ENCODE data around the gene HOGA1.
"Not testable (repeated sequence)": the region's sequence is repeated elsewhere in the genome, so short reads cannot be mapped to it uniquely, and the experiment has no call there.

The HOGA1 gene

DNA sequence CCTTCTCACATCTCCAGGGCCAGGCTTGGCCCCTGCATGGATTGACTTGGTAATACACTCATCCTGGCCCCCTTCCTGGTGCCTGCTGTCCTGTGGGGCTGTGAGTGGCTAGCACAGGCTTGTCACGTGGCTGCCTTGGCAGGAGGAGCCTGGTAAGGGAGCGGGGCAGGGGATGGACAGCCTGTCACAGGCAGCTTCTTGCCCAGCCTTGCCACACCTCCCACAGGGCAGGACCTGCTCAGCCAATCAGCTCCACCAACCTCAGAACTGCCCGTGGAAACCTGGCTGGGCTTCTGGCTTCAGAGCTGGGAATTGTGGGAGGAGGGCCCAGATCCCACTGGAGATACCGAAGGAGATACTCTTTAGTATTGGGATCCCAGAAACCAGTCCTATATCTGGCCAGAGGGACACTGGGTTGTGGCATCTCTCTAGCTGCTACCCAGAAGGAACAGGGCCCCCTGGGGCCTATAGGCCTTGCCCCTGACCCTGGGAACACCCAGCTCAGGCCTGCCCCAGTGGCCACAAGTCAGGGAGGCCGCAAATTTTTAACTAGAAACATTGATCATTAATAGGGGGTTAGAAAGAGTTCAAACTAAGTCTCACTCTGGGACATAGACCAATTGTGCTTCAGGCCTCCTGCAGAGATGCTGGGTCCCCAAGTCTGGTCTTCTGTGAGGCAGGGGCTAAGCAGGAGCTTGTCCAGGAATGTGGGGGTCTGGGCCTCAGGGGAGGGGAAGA is at the start of gene HOGA1:
HOGA1 (plus strand) TSS at position 330 of the 738 bp plus-strand sequence; CDS start at position 645, 315 bp downstream.
- no peak for DNase-seq

DNA sequence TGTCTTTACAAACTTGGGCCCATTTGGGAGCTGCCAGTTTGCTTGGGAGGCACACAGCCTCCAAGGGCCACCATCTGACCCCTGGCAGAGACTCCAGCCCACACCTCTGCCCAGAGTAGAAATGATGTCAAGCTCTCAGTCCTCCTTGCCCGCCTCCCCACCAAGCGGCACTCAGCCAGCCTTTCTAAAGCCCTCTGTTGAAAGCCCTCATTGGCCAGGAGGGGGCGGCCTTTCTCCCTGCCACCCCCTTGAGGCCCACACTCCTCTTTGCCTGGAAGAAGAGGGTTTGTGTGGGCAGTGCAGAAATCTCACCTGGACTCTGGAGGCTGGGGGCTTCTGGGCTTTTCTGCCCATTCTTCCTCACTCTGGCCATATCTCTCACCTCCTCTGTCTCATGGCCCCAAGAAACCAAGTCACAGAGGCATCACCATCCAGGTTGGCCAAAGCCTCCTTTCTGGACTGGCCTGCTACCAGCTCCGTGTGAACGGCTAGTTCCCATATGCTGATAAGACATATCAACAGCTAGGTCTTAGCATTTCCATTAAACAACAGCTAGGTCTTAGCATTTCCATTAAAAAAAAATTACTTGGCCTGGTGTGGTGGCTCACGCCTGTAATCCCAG is 49.3 kb upstream of the HOGA1 start:
- DNase-seq, result no peak

DNA sequence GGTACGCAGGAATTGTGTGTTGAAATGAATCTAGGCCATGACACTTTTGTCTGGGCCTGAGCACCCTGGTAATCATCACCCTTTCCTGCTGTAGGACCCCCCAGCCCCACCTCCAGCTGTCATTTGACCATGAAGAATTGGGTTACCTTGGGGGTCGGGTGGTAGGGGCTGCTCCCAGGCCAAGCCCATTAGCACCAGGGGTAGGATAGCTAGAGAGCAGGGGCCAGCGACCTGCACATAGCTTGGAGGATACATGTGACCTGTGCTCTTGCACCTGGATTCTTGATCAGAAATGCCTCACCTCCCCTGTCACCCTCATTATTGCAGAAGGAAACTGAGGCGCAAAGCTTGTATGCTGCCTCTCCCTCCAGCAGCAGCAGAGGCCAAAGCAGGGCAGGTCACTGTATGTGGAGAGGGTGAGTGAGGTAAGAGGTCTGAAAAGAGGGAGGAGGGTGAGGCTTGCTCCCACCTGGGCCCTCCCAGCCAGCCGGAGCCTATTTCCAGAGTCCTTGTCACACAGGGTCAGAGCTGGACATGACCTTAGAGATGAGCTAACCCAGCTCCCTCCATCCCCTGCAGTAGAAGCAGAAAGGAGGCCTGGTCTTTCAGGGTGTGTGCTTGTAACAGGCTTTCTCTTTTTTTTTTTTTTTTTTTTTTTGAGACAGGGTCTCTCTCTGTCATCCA is 46.9 kb upstream of the HOGA1 start:
- DNase-seq, result no peak

DNA sequence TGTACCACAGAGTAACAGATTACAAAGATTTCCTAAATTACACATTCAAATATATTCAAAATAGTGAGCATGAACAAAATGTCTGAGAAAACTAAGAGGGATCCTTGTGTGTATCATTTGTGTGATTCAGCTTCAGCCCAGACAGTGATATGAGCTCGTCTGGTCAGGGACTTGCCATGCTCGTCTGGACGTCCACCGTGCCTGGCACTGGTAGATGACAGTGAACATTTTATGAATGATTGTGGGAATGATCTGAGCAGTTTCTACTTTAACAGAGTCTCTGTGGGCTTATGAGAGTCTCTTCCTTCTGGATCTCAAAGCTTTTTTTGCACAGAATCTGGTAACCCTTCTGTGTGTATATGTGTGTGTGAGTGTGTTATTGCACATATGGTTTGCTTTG is 45.8 kb upstream of the HOGA1 start:
- no peak for DNase-seq

DNA sequence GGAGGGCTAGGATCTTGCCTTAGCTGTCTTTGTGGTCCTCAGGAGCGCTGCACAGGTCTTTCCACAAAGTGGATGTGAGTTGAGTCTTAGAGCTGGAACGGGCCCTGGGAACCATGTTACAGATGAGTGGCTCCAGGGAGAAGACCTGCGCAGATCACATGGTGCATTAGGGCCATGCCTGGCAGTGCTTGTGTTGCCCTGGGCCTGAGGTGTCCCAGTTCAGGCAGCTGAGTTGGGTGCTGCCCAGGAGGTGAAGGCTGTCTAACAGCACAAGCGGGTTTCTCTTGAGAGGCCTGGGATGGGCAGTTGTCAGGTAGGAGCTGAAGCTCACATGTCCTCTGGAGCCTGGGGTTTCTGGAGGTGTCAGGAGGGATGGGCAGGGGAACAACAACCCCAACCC is 45.4 kb upstream of the HOGA1 start:
- DNase-seq, result no peak

DNA sequence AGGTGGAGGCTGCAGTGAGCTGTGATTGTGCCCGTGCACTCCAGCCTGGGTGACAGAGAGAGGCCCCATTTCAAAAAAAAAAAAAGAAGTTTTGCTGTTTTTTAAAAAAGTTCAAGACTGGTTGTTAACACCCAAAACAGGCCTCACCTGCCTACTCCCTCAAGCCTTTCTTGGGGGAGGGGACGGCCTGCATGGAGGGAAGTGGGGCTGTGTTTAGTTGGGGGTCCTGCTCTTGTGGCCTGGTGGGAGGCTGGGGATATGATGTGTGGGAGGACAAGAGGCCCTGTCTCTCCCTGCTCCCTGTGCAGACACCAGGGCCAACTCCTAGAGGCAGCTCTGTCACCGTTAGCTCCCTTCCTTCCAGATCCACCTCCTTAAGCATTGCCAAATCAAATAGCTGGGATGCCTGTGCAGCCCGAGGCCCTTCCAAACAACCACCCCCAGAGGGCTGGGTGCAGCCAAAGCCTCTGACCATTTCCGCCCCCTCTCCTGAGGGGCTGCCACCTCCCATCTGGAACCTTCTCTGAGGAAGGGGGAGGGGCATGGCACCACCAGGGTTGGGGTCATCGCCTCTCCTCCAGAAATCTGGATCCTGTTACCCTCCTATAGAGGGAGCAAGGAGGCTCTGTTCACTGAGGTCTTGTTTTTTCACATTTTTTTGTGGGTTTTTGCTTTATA is 44.5 kb upstream of the HOGA1 start:
- no peak for DNase-seq

DNA sequence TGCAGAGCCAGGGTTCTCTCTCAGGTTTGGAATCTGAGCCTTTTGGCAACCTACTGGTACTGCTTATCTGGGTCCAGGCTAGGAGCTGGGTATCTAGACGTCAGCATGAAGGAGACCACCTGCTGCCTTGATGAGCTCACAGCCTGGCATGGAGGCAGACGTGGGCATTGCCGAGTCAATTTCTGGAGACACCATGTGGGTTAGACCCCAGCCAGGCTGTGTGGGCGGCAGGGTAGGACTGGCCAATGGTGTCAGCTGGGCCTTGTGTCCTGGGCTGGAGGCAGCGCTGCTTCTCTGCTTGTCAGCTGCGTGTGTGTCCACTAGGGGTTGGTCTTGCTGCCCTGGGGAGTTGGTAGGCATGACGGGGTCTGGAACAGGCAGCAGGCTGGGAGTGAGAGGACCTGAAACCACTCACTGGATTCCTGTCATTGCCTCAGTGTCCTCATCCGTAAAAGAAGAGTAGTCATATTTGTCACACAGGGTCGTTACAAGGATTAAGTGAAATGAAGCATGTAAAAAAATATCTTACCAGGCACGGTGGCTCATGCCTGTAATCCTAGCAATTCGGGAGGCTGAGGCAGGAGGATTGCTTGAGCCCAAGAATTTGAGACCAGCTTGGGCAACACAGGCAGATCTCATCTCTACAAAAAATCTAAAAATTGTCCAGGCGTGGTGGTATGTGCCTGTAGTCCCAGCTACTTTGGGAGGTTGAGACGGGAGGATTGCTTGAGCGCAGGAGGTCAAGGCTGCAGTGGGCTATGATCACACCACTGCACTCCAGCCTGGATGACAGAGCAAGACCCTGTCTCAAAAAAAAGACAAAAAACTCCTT is 43.3 kb upstream of the HOGA1 start:
- no peak for DNase-seq

DNA sequence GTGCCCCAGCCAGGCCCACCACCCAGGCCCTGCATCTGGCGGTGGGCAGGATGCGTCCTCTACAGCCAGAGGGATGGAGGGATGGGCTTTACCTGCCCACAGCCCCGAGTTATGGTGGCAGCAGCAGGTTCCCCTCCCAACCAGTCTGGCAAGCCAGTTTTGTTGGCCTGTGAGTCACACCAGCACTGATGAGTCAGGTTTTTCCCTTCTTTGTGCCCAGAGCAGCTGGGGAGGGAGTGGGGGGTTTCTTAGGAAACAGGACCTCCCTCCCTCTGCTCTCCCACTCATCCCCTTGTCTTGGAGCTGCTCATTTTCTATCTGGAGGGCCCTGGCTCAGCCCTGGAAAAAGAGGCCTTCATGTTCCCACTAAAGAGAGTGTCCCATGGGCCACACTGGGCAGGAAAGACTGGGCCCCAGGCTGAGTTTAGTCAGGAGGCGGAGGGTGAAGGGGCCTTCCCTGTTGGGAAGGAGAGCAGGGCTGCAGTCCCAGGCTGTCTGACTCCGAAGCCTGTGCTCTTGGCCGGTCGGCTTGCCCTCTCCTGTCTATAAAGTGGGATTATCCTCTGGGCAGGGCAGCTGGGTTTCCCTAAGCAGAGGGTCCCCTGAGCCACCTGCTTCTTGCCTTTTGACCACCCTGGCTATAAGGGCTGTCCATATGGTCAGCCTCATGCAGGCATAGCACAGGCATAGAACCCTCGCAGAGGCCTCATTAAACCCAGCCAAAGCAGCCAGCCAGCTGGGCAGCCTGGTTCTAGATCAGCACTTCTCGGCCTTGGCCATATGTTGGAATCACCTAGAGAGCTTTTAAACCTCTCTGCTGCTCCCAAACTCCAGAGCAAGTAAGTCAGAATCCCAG is 41.8 kb upstream of the HOGA1 start:
- DNase-seq, result peak; percentile 31

DNA sequence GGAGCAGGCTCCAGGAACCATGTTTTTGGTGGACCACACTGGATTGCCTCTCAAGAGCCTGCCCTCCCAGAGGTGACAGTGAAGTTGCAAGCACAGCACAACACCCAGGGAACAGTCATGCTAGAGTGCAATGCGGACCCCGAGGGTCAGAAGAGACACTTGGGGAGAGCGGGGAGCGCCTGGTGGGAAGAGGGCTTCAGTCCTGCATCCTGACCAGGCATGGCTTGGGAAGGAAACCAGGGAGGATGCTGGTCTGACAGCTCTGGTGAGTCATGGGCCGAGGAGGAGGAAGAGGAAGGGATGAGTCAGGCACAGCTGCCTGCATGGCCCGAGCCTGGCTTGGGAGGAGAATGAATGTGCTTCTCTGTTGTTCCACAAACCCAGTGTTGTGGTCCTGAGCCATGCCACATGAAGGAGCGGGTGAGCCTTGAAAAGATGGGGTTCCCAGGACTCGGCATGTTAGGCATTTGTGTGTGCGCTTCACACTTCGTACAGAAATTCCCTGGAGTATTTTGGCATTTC is 41.1 kb upstream of the HOGA1 start:
- peak; percentile 41 for DNase-seq

DNA sequence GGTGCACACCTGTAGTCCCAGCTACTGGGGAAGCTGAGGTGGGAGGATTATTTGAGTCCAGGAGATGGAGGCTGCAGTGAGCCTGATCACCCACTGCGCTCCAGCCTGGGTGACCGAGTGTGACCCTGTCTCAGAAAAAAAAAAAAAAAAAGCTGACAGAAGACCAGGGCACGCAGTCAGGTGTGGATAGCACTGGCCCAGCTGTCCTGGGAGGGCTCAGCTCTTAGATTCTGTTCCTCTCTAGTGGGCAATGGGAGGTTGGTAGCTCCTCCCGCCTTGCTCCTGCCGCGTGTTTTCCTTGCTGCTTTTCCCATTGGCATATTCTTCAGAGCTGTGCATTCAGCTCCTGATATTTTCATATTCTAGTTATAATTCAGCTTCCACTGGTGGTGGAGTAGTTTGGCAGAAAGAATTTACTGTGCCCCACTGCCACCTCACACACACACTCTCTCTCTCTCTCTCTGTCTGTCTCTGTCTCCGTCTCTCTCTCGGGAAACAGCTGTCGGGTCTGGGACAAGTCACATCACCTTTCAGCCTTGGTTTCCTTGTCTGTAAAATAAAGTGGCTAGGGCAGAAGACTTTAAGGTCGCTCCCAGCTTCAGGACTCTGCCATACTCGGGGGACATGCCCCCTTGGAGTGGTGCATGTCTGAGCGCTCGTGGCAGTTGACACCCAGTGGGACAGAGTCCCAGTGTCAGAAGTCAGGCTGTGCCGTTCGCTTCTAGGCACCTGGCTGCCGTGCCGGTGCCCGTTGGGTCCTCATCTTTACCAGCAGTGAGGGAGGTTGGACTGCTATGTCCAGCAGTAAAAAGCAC is 37.5 kb upstream of the HOGA1 start:
- DNase-seq, result no peak

DNA sequence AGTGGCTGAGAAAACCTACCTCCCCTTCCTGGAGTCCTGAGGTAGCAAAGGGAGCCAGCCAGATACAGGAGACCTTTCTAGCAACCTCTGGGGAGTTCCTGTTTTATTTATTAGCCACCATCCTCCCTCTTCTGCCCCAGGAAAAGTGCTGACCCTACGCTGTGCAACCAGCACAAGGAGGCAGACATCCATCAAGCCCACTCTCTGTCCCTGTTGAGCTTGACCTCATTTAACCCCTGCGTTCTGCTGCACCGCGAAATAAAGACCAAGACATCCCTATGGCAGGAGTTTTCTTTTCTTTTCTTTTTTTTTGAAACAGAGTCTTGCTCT is 37.0 kb upstream of the HOGA1 start:
- no peak for DNase-seq

DNA sequence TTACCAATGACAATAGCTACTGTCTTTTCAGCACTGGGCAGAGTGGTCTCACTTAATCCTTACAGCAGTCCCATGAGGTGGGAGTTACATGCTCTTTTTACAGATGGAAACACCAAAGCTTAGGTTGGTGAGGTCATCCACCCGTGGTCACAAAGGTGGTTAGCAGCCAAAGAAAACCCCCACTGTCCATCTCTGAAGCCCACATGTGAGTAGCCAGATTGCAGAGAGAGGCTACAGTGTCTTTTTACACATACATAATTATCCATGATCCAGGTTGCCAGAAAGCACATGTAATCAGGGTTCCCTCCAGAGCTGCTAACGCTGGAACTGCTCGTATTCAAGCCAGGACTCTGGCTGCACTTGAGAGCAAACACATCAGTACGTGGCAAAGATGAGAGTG is 36.2 kb upstream of the HOGA1 start:
- no peak for DNase-seq

DNA sequence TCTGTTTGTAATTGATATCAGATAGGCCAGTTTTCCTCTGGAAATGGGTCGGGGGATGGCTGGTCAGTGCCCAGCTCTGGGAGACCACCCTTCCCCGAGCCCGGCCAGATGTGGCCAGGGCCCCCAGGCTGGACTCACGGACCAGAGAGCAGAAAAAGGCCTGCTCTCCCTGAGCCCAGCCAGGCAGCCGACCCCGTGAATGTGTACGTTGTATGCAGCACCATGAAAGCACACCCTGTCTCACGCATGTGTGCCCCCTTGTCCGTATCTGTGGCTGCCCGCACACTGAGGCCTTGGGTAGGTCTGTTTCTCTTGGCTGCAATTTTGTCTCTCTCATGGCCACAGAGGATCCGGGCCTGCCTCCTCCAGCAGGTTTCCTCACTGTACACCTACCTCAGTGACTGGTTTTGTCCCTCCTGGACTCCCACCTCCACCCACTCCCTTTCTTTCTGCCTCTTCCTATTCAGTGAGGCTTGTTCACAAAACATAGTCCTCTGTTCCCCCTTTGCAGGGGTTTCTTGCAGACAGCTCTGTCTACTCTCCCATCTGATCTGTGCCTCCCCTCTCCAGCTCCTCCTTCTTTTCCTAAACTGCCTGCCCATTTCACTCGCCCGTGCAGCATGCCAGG is 35.2 kb upstream of the HOGA1 start:
- no peak for DNase-seq

DNA sequence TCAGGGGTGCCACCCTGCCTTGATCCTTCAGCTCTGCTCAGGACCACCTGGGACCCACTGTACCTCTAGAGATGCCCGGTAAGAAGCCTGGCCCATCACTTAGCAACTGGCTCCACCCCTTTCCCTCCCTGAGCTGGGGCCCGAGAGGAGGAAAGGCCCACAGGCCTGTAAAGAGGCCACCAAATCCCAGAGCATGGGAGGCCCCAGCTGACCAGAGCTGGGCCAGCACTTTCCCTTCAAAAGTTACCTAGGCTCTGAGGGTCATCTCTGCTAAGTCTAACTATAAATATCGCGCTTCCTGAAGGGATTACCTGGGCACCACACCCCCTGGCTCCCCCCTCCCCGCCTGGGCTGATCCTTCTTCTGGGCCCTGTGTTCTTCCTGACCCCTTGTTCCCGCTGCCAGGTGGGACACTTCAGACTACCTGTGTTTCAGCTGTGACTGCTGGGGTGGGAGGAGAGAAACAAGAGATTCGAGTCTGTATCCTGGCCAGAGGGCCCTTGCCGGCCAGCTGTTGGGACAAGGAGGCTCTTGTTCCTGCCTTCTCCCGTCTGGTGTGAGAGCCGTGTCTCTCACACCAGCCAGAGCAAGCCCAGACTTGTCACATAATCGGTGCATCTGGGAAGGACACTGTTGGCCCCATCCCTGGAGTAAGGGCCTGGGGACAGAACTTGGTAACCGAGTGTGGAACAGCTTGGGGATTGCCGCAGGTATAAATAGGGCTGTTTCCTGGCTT is 34.4 kb upstream of the HOGA1 start:
- DNase-seq, result no peak

DNA sequence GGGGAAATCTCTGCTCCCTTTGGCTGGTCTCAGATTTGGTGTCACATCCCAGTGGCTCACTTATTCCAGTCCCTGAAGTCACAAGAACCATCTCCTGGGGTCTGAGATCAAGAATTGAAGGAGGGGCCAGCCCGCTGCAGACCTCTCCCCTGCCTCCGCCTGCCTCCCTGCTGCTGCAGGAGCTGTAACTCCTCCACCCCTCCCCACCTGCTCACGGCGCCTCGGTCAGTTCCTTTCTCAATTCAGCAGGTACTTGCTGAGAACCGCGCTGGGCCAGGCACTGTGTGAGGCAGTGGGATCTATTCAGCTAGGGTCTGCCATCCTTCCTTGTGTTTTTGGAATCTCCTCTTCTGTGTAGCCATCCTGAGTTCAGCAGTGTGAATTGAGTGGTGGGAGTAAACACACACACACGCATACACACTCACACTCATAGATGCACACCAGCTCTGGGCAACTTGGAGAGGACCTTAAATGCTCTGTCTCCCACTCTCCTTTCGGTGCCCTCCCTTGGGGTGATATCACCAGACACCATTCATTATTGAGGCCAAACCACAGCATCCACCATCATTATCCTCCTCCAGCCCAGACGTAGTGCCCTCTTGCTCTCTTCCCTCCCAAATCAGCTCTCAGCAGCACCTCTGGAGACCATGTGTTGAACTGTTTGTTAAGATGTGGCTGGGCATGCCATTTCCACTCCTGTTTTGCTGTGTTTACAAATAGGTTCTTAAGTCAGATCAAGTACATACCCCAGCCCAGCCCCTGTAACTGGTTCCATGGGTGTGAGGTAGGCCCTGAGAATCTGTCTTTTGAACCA is 33.6 kb upstream of the HOGA1 start:
- DNase-seq, result no peak

DNA sequence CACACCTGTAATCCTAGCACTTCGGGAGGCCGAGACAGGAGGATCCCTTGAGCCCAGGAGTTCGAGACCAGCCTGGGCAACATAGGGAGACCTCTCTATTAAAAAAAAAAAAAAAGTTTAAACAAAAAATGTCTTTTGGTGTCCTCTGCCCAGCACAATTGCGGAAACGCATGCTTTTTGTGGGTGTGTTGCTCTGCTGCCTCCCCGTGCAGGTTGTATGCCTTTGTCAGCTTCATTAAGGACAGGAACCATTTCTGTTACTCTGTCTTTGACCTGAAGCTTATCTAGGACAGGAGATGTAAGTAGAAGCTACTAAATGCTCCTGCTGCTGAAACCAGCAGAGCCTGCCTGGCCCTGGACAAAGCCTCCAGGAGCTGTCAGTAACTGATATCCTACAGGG is 32.9 kb upstream of the HOGA1 start:
- DNase-seq, result no peak

DNA sequence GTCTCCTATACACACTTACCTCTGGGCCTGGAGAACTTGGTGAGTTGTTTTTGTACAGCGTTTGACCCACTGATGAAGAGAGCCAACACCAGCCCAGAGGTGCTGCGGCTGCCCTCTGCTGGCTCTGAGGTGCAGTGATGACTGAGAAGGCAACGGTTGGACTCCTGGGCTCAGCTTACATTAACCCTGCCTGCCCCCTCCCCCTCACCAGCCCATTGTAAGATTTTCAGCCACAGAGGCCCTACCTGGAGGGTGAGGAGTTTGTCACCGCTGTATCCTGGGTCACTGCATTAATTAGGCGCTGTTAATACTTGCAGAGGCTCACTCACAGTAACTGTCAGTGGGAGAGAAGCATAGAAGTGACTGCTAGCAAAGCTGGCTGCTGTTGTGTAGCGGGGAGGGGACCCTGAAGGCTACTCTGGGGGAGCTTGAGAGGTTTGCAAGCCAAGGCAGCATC is 30.6 kb upstream of the HOGA1 start:
- peak; percentile 45 for DNase-seq

DNA sequence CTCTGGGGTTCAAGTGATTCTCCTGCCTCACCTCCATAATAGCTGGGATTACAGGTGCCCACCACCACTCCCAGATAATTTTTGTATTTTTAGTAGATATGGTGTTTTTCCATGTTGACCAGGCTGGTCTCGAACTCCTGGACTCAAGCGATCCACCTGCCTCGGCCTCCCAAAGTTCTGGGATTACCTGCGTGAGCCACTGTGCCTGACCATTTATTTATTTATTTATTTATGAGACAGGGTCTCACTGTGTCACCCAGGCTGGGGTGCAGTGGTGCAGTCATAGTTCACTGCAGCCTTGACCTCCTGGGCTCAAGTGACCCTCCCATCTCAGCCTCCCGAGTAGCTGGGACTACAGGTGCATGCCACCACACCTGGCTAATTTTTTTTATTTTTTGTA is 29.9 kb upstream of the HOGA1 start:
- not testable (repeated sequence) for DNase-seq
